ENCODE measurements around the gene LRP1-AS.

The LRP1-AS gene

DNA sequence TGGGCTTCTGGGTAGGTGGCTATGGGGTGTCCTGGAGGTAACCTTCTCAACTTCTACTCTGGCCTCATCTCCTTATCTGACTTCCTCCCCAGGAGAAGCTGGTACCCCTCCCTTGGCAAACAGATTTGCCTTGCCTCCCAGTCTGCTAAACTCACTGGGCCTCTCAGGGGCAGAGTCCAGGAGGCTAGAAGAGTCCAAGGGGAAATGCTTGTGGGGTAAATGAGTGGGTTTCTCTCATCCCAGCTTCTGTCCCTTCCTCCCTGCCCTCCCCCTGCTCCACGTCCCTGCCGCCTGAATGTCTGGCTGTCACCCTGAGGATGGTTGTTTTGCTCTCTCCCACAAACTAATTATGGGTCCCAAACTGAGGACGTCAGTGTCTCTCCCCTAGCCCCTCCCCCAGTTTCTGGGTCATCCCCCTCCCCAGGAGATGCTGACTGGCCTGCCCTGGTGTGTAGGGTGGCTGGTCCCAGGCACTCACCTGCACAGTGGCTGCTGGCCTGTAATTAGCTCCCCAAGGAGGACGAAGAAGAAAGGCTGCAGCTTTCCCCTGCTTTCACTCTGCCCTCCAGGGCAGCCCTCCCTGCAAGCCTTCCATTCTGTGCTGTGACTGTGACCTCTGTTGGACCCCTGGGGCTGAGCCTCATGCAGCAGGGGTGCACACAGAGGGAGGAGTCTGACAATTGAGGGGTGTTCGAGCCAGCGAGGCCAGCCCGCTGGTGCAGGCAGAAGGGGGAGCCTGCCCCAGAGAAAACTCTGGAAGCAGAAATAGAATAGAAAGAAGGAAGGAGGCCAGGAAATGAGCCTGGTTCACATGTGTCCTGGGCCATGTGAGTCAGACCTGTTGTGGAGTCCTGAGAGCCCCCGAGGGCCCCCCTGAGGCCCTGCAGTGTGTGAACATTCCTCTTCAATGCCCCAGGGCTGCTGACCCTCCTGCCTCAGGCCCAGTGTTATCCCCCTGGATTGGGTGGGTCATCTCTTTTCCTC lies at the start of gene LRP1-AS:
Gene LRP1-AS, minus strand, starts transcription at position 659 of the 984 bp plus-strand sequence.
- no peak for DNase-seq (ENCODE audit: low read depth, low spot score)

DNA sequence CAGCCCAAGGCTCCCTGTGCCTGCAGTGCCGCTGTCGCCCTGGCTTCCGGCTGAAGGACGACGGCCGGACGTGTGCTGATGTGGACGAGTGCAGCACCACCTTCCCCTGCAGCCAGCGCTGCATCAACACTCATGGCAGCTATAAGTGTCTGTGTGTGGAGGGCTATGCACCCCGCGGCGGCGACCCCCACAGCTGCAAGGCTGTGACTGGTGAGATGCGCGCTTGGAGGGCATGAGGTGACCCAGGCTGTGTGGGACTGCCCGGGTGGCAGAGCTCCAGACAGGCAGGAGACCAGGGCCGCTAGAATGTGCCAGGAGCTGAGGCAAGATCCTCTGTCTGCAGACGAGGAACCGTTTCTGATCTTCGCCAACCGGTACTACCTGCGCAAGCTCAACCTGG lies 49.5 kb upstream of the LRP1-AS start:
- no peak for DNase-seq (ENCODE audit: low read depth, low spot score)

DNA sequence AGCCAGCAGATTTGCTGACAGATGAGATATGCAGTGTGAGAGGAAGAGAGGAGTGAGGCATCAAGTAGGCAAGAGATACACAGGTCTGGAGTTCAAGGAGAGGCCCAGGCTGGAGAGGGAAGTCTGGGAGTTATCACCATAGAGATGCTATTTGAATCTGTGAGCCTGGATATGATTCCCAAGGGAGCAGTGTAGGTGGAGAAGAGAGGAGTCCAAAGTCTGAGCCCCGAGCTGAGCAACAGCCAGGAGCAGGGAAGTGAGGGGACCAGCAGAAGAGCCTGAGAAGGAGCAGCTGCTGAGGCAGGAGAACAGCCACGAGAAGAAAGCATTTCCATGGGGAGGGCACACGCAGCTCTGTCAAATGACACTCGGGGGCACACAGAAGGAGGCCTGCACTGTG lies 49.0 kb upstream of the LRP1-AS start:
- DNase-seq (ENCODE audit: low read depth, low spot score) = no peak

DNA sequence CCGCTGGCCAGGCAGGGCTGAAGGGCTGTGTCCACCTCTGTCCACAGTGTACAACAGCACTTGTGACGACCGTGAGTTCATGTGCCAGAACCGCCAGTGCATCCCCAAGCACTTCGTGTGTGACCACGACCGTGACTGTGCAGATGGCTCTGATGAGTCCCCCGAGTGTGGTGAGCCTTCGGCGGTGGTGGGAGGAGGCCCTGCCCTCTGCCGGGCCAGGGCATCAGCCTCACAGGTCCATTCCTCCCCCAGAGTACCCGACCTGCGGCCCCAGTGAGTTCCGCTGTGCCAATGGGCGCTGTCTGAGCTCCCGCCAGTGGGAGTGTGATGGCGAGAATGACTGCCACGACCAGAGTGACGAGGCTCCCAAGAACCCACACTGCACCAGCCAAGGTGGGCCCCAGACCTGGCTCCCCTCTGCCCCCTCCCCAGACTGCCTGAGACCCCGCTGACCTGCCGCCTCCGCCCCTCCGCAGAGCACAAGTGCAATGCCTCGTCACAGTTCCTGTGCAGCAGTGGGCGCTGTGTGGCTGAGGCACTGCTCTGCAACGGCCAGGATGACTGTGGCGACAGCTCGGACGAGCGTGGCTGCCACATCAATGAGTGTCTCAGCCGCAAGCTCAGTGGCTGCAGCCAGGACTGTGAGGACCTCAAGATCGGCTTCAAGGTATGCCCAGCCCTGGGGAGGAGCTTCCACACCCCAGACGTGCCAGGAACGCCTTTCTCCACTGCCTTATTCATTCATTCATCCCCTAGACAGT lies 48.4 kb upstream of the LRP1-AS start:
- no peak for DNase-seq (ENCODE audit: low read depth, low spot score)

DNA sequence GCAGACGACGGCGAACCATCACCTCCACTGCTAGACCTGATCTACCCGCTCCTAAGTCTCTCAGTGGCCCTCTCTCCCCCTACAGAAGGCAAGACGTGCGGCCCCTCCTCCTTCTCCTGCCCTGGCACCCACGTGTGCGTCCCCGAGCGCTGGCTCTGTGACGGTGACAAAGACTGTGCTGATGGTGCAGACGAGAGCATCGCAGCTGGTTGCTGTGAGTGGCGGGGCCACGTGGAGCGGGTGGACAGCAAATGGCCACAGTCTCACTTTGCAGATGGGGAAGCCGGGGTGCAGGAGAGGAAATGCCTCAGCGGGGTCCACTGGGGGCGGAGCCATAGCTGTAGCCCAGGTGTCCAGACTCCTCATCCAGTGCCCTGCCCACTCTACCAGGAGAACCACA lies 47.8 kb upstream of the LRP1-AS start:
- no peak for DNase-seq (ENCODE audit: low read depth, low spot score)

DNA sequence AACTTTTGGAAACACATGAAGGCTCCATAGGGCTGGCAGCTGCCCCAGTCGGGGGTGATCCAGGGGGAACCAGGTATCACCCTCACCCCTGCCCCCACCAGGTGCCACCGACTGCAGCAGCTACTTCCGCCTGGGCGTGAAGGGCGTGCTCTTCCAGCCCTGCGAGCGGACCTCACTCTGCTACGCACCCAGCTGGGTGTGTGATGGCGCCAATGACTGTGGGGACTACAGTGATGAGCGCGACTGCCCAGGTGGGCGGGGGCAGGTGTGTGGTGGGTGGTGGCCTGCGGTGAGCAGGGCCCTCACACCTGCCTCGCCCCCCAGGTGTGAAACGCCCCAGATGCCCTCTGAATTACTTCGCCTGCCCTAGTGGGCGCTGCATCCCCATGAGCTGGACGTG lies 46.8 kb upstream of the LRP1-AS start:
- DNase-seq (ENCODE audit: low read depth, low spot score) = no peak

DNA sequence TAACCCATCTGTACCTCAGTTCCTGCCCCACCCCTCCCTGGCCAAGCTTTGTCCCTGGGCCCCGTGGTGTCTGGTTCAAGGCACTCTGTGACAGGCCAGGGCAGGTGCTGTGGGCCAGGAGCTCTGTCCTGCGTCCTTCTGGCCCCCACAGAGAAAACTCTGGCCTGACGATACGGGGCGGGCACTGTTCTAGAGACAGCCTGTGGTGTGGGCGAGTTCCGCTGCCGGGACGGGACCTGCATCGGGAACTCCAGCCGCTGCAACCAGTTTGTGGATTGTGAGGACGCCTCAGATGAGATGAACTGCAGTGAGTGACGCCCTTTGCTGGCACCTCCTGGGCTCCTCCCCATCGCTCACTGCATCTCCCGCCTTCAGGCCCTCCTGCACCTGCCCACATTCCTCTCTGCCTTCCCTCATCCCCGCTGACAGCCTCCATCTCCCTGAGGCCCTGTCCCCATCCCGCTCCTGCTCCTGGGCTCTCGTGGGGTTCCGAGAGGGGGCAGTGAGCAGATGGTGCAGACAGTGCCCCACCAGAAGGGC lies 46.4 kb upstream of the LRP1-AS start:
- DNase-seq (ENCODE audit: low read depth, low spot score) = no peak

DNA sequence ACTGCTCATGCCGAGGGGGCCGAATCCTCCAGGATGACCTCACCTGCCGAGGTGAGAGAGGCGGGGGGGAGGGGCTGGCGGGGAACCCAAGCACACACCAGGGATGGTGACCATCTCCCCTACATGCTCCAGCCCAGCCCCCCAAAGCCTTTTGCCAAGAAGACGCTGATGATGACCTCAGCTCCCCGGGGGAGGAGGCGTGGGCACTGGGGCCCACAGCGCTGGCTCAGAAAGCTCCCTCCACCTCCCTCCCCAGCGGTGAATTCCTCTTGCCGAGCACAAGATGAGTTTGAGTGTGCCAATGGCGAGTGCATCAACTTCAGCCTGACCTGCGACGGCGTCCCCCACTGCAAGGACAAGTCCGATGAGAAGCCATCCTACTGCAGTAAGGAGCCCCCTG lies 45.5 kb upstream of the LRP1-AS start:
- DNase-seq (ENCODE audit: low read depth, low spot score) = no peak

DNA sequence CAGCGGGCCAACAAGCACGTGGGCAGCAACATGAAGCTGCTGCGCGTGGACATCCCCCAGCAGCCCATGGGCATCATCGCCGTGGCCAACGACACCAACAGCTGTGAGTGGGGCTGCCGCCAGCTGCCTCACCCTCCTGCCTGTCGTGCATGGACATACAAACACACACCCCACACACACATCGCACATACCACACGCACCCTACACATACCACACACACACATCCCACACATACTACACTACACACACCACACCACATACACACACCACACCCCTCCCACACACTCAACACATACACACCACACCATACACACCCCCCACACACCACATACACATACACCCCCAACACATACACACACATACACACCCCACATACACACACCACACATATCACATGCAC lies 44.0 kb upstream of the LRP1-AS start:
- no peak for DNase-seq (ENCODE audit: low read depth, low spot score)

DNA sequence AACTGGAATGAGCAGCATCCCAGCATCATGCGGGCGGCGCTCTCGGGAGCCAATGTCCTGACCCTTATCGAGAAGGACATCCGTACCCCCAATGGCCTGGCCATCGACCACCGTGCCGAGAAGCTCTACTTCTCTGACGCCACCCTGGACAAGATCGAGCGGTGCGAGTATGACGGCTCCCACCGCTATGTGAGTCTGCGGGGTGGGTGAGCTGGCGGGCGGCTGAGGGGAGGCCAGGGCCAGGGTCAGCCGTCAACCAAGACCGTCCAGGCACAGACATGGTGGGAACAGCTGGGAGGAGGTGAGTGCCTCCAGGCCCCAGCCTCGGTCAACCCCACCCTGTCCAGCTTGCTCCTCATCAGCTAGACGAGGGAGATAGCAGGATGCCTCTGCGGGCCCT lies 43.4 kb upstream of the LRP1-AS start:
- no peak for DNase-seq (ENCODE audit: low read depth, low spot score)

DNA sequence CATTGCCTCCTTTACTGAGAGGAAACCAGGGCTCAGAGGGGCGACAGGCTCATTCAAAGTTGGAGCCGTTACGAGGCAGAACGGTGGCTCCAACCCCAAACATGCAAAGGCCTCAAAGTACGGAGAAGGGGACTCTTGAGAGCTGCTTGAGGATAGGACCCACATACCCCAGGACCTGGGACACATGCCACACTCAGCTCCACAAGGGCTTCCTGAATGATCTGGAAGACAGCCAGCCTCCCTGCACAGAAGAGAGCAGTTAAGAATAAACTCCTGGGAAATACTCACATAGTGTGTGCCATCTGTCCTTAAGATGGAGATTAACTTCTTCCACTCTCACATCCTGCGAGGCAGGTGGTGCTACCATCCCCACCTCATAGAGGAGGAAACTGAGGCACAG lies 42.6 kb upstream of the LRP1-AS start:
- DNase-seq (ENCODE audit: low read depth, low spot score) = peak; percentile 35

DNA sequence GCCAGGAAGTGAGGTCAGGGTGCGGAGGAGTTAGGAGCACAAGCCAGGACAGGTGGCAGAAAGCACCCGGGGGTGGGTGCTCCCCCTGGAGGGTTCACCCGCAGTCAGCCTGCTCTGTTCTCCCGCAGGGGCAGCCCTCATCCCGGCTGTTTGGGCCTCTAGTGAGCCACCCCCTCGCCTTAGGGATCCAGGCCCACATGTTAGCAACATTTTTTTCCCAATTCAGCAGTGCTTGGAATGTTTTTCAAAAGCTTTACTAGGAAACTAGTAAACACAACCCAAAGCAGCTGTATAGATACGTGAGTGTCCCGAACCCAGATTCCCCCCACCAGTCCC lies 40.6 kb upstream of the LRP1-AS start:
- DNase-seq (ENCODE audit: low read depth, low spot score) = no peak

DNA sequence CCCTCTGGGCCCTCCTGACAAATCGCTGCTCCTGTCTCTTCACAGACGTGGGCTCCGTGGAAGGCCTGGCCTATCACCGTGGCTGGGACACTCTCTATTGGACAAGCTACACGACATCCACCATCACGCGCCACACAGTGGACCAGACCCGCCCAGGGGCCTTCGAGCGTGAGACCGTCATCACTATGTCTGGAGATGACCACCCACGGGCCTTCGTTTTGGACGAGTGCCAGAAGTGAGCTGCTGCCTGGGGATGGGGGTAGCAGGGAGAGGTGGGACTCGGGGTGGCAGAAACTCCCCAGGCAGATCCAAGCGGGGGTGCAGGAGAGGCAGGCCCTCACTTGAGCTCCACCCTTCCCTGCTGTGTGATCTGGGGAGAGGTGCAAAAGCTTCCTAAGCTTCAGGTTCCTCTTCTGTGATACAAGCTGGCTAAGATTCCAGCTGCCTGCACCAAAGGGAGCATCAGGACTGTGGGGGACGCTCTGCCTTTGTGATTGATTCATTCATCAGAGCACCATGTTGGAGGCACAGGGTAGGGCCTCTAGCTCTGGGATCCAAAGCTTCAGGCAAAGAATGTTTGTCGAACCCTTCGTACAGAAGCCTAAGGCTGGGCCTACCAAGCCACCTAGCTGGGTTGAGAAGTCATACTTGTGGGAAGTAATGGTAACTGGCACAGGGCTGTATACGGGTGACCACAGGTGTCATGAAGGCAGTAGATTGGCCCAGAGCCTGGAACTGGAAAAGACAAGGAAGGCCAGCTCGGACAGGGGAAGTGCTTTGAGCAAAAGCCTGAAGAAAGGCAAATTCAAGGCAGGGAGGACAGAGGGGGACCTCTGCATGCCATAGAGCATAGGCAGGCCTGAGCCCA lies 40.0 kb upstream of the LRP1-AS start:
- DNase-seq (ENCODE audit: low read depth, low spot score) = no peak

DNA sequence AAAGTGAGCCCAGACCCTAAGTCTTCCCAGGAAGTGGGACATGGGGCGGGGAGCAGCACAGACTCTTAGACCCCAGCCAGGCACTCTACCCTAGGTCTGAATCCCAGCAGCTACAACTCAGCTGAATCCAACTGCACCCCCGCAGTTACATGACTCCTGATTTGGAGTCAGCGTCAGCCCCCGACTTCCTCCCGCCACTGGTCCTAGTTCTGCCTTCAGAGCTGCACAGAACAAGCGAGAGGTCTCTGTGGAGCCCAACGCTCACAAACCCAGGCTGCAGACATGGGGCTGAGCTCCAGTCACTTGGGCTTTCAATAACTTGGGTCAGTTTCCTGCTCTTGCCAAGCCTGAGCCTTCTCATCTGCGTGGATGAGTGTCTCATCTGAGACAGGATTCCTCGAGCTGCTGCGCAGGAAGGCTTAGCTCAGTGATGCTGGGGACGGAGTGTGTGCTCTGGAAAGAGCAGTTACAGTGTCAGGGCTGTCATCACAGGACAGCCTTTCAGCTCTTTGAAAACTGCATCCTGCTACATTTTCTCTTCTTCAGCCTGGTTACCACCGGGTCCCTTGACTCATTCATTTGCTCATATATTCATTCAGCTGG lies 38.6 kb upstream of the LRP1-AS start:
- no peak for DNase-seq (ENCODE audit: low read depth, low spot score)

DNA sequence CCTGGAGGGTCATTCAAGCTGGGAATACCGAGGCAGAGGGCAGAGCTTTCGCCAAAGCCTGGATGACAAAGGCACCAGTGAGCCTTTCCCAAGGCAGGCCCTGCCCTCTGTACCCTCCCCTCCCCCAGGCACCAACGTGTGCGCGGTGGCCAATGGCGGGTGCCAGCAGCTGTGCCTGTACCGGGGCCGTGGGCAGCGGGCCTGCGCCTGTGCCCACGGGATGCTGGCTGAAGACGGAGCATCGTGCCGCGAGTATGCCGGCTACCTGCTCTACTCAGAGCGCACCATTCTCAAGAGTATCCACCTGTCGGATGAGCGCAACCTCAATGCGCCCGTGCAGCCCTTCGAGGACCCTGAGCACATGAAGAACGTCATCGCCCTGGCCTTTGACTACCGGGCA lies 38.0 kb upstream of the LRP1-AS start:
- no peak for DNase-seq (ENCODE audit: low read depth, low spot score)

DNA sequence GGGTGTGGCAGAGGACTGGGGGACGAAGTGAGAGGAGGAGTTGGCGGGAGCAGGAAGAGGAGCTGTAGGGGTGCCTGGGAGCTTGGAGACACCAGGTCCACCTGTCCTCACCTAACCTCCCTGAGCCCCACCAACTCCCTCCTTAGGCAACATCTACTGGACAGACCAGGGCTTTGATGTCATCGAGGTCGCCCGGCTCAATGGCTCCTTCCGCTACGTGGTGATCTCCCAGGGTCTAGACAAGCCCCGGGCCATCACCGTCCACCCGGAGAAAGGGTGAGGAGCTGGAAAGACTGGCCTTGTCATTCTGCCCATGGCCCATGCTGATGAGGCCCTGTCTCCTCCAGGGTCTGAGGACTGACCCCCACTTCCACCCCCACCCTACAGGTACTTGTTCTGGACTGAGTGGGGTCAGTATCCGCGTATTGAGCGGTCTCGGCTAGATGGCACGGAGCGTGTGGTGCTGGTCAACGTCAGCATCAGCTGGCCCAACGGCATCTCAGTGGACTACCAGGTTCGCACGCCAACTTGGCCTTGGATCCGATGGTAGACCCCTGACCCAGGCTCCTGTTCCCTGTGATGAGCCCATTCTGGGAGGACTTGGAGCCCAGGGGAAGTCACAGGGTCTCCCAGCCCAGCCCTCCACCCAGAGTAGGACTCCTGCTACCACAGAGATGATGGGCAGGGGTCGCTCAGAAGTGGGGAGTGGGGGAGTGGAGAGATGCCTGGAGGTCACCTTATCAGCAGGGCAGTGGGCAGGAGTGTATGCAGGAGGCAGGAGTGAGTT lies 36.7 kb upstream of the LRP1-AS start:
- no peak for DNase-seq (ENCODE audit: low read depth, low spot score)

DNA sequence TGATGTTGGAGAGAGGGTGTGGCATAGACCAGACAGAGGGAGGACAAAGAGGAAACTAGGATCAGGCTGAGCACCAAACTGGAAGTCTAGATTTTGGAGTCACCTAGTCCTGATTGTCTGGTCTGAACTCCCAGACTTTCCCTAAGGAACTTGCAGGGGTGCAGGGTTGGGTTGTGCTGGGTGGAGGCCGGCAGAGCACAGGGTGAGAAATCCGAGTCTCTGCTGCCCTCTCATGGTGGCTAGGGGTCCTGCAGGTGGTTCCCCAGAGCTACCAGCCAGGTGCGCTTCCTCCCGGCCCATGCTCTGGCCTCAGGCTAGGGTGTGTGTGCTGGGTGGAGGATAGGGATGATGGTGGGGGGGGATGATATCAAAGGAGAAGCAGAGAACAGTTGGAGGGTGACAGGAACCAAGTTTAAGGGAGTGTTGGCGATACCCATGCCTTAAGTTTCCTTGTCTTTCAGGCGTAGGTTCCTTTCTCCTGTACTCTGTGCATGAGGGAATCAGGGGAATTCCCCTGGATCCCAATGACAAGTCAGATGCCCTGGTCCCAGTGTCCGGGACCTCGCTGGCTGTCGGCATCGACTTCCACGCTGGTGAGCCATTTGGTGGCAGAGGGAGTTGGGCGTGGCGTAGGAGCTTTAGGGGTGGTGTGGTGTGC lies 35.6 kb upstream of the LRP1-AS start:
- peak; percentile 81 for DNase-seq (ENCODE audit: low read depth, low spot score)

DNA sequence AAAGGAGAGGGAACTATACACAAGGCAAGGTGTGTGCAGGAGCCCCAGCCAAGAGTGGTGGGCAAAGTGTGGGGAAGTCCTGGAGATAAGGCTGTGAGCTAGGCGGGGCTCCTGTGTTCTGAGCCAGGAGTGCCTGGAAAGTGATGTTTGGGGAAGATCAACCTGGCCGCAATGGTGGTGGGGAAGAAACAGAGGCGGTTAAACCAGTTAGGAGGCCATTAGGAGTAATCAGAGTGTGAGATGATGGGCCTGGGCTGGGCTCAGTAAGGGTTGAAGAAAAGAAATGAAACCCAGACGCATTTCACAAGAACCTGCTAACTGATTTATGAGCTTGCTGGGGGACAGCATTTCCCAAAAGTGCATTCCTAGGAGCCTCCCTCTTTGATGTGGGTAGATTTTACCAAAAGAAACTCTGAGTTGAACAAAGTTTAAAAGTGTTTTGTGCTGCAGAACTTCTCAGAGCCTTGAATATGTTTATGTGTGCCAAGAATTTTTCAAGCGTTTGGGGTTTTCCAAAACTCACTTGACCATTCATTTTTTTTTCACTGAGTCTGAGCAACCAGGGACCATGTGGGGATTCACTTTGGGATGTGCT lies 34.2 kb upstream of the LRP1-AS start:
- DNase-seq (ENCODE audit: low read depth, low spot score) = no peak

DNA sequence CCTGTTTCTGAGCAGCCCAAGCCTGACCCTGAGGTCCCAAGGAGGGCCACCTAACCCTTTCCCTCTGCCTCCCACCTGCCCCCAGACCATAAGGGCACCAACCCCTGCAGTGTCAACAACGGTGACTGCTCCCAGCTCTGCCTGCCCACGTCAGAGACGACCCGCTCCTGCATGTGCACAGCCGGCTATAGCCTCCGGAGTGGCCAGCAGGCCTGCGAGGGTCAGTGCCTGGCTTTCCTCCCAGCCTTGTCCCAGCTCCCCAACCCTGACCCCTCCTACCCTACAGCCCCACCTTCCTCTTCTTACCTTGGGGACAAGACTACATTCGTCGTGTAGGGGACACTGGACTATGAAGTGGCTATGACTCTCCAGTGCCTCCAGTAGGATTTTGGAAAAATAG lies 33.7 kb upstream of the LRP1-AS start:
- DNase-seq (ENCODE audit: low read depth, low spot score) = no peak

Measured in astrocyte of the hippocampus (primary cell).